Muscle of leg (tissue), 11 donors: ENCODE results near the gene BPHL. TPM values are rescaled to one million over a fixed set of nuclear protein-coding genes. Genes with fewer than 3 reads are reported as not detected.
"Not testable (repeated sequence)": the region's sequence is repeated elsewhere in the genome, so short reads cannot be mapped to it uniquely, and the experiment has no call there.

Experiments
- DNase-seq: peaks from one replicate; pipeline ENCODE4 v3.0.0; 2013
- H3K27ac ChIP-seq: one replicate; pipeline ENCODE4 v1.5.1; 2013; ENCODE audit warnings: mild to moderate bottlenecking, low read length, control low read depth
- H3K27me3 ChIP-seq: one replicate; pipeline ENCODE4 v1.6.1; 2013; ENCODE audit warnings: low read length; ENCODE audit not compliant: control insufficient read depth, insufficient read depth
- H3K36me3 ChIP-seq: one replicate; pipeline ENCODE4 v1.6.1; 2013; ENCODE audit warnings: low read length; ENCODE audit not compliant: control insufficient read depth, insufficient read depth
- H3K4me1 ChIP-seq: one replicate; pipeline ENCODE4 v1.6.1; 2013; ENCODE audit warnings: low read length; ENCODE audit not compliant: control insufficient read depth, insufficient read depth
- H3K4me3 ChIP-seq: one replicate; pipeline ENCODE4 v1.5.1; 2013; ENCODE audit warnings: low read length, control low read depth
- H3K9me3 ChIP-seq: replicated peaks from 2 replicates; pipeline ENCODE4 v1.6.1; 2013; ENCODE audit warnings: low read depth, low read length; ENCODE audit not compliant: control insufficient read depth
- WGBS: methylation state at CpG from one replicate; pipeline ENCODE4 v1.1.5; 2013; ENCODE audit warnings: missing lambda C conversion rate; ENCODE audit not compliant: insufficient coverage; 5-methylcytosine and 5-hydroxymethylcytosine counted together
- polyA plus RNA-seq, 8 donors: library from polyadenylated mRNA; unstranded; fragments of 120-200 nt; gene quantifications; one replicate each; pipeline versions ENCODE4 v1.2.1 to v1.2.3, GENCODE V29; 2013; ENCODE audit warnings: inconsistent platforms in 1 of 8, low replicate concordance in 1 of 8; ENCODE audit not compliant: insufficient read length in 8 of 8, insufficient read depth in 1 of 8
- total RNA-seq: library from RNA; stranded (reverse); fragments of 120-200 nt; gene quantifications from one replicate; pipeline ENCODE4 v1.2.4, GENCODE V29; 2013

Gene BPHL
- total and polyA plus RNA-seq, 9 donors: 29.7 to 43.0 (median 31.8) TPM

GRCh38 chr6:3147914-3148757, 29.6 kb downstream of the BPHL start:
- Histone ChIP-seq H3K27ac (no peak overlapping the region), H3K4me1 (peaks cover 17% of the 10 kb centered on the region), H3K9me3 (no peaks in the 10 kb centered on the region), H3K36me3 (peaks cover 45% of the 10 kb centered on the region), H3K4me3 (no peak overlapping the region), H3K27me3 (no peaks in the 10 kb centered on the region)
- DNase-seq: no peak
- 95% methylated on average over 3 of the region's 6 CpGs for WGBS

DNA sequence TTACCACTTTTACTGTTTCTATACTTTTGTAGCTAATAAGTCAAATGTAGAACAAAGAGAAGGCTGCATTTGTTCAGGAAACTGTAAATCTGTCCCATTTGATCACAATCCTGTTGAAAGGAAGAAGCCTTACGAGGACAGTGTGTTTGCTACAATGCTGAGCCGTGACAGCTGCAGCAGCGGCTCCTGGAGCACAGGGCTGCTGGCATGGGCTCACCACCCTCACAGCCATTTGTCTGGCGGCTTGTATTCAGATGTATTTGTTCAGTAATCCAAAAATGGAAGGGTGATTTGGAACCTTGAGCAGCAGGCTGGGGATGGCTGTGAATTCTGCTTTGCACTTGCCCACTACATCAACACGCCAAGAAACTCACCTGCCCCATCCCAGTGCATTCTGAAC, 33.2 kb downstream of the BPHL start:
- Histone ChIP-seq H3K27me3 (peaks cover under 1% of the 10 kb centered on the region), H3K36me3 (peaks cover 48% of the 10 kb centered on the region), H3K4me3 (no peak overlapping the region), H3K27ac (peak overlapping the region; percentile 72), H3K4me1 (peaks cover 17% of the 10 kb centered on the region), H3K9me3 (no peaks in the 10 kb centered on the region)
- DNase-seq: peak; percentile 72
- 63% methylated on average over 3 of the region's 5 CpGs for WGBS

- DNase-seq: no peak
- Histone ChIP-seq H3K27ac (no peak overlapping the region), H3K4me3 (no peak overlapping the region), H3K36me3 (peaks cover 39% of the 10 kb centered on the region), H3K9me3 (no peaks in the 10 kb centered on the region), H3K27me3 (peaks cover 2% of the 10 kb centered on the region), H3K4me1 (peaks cover 17% of the 10 kb centered on the region)
- WGBS: 81% methylated on average over 3 of the region's 3 CpGs
These were observed 34.2 kb downstream of the BPHL start for GRCh38 chr6:3152689-3153088.

- H3K27ac ChIP-seq, DNase-seq, H3K9me3 ChIP-seq, H3K27me3 ChIP-seq, H3K4me3 ChIP-seq: not testable (repeated sequence)
- Histone ChIP-seq H3K36me3 (peaks cover 22% of the 10 kb centered on the region), H3K4me1 (peaks cover 22% of the 10 kb centered on the region)
- WGBS: 94% methylated on average over 4 of the region's 6 CpGs
These were observed 36.9 kb downstream of the BPHL start for GRCh38 chr6:3155416-3155815.

DNA sequence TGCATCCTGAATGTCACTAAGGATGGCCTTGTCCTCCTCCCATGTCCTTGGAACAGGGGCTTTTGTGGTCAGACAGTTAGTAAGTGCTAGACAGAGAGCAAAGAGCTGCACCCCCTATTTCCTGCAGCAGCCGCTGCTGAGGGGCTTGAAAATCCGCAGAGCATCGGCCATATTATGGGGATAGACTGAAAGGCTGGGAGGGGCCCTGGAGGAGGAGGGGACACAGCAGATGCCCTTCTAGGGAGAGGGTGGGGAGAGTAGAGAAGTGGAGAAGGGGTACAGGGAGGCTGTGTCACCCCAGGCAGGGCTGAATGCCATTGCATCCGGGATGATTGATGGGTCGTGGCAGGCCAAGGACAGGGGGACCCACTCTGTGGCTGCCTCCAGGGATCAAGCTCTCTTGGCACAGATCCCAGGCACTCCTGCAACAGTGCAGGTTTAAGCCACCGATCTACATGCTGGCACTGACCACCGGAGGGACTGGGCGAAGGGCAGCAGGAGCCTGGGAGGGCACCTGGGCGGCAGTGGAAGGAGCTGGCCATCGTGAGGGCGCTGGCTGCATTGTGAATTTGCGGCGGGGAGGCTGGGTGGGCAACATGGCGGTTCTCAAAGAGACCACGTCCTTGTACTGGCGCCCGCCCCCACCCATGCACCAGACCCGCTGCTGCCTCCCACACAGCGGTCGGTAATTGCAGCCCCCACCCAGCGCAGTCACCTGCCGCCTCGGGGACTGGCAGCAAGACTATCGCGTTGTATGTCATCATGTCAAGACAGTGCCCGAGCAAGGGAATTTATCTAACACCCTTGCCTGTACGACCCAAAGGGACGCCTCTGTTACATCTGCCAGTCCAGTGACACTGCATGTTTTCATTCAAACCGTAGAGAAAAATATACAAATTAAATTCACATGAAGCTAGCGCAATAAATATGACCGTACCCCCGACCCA, 37.9 kb downstream of the BPHL start:
- H3K4me1 ChIP-seq: peaks cover 15% of the 10 kb centered on the region
- peaks cover 18% of the 10 kb centered on the region for H3K36me3 ChIP-seq
- H3K27me3 ChIP-seq, H3K9me3 ChIP-seq: not testable (repeated sequence)
- WGBS: 3% methylated on average over 20 of the region's 32 CpGs
- H3K4me3 ChIP-seq: peak overlapping the region; percentile 74
- peak overlapping the region; percentile 21 for H3K27ac ChIP-seq
- DNase-seq: peak; percentile 46

DNA sequence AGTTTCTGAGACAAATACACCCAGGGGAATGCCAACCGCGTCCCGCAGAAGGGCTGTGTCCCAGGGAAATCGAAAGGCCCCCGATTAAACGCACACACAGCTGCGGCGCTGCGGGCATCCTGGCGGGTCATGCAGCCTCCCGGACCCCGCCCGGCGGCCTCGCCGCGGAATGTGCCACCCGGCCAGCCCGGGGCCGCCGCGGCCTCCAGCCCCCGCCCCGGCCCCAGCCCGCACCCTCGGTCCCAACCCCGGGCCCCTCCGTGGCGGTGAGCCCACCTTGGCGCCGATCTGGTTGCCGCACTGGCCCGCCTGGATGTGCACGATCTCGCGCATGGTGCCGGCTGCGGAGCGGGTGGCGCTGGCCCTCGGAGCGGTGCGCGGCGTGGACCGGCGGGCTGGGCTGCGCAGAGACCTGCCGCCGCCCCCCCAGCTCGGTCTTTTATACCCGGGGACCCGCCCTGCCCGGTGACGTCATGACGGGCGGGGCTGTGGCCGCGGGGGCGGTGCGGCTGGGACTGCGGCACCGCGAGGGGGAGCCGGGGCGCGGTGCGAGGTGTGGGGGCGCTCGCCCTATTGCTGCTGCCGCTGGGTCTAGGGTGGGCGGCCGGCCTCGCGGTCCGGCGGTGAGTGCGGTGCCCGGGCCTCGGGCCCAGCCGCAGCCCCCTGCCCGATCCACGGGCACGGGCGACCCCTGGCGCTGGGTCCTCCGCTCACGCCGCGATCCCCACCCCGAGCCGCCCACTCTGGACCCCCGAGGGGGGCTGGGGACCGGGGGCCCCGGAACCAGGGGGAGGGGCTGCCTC, 38.8 kb downstream of the BPHL start, which contains the start of gene TUBB2A:
Gene TUBB2A (minus strand): TSS at position 414 of the 803 bp plus-strand sequence. CDS start 81 bp downstream, at position 333.
- H3K4me3 ChIP-seq: peak within 1 kb of the TSS; percentile 74
- under 1% methylated on average over 92 of the region's 95 CpGs for WGBS
- peak within 1 kb of the TSS; percentile 84 for H3K27ac ChIP-seq
- peaks cover 17% of the 10 kb centered on the region for H3K36me3 ChIP-seq
- peak; percentile 93 for DNase-seq
- peaks cover 11% of the 10 kb centered on the region for H3K4me1 ChIP-seq
- peaks cover 2% of the 10 kb centered on the region for H3K27me3 ChIP-seq
- no peaks in the 10 kb centered on the region for H3K9me3 ChIP-seq

DNA sequence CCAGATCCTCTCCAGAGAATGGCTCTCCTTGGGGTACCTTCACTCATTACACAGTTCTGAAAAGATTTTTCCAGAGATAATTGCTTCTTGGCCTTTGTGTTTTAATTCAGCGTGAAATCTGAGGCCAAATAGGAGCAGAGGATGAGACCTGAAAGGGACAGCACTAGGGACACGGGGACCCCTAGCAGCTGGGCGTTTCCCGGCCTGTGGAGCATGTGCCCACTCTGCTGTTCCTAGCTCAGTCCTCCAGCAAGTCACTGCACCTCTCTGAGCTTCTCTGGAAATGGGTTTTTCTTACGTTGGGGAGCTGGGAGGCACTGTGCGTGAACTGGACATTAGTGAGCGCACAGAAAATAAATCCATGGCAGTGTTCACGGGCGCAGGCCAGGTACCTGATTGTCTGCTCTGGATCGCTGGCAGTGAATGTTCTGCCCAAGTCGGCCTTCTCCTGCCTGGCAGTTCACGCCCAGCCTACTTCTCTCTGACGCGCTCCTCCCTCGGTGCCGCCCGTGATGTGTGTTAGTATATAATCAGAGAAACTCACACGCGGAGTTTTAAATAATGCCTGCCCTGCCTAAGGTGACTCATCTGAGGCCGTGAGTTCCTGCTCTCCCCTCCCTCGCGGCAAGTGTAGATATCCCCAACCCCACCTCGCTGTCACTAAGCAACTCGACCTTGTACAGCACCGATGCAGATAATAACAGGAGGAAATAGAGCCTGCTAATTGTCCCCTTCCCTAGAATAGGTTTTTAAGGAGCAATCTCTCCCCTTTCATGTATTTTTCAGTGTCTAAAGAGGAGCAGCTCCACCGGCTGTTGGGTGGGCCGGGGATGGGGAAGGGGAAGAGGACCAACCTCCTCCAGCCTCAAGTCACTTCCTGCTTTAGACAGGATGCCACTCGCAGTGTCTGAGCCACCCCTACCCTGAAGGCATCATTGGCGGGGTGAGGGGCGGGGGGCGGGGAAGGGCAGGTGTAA, 41.6 kb downstream of the BPHL start:
- DNase-seq: no peak
- peaks cover 2% of the 10 kb centered on the region for H3K27me3 ChIP-seq
- peaks cover 6% of the 10 kb centered on the region for H3K36me3 ChIP-seq
- H3K4me3 ChIP-seq: no peak overlapping the region
- no peak overlapping the region for H3K27ac ChIP-seq
- 76% methylated on average over 9 of the region's 31 CpGs for WGBS
- peaks cover 9% of the 10 kb centered on the region for H3K4me1 ChIP-seq
- no peaks in the 10 kb centered on the region for H3K9me3 ChIP-seq

DNA sequence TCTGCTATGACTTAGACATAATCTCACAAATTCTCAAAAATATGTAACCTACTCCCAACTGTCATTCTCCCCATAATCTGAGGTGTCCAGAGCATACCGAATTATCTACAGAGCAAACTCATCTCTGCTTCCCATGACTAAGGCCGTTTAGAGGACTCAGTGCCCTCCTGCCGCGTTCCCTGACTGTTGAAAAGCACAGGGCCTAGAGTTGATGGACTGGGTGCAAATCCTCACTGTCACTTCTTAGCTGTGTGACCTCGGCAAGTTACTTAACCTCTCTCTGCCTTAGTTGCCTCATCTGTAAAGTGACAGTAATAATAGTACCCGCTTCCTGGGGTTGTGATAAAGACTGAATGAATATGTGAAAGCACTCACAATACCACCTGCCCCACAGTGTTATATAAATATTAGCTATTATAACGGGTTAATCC, 43.6 kb downstream of the BPHL start:
- H3K27ac ChIP-seq: no peak overlapping the region
- 54% methylated on average over 4 of the region's 7 CpGs for WGBS

More for the DNA sequence above, 43.6 kb downstream of the BPHL start:
- no peak for DNase-seq
- Histone ChIP-seq H3K4me3 (peak overlapping the region; percentile 85), H3K9me3 (no peaks in the 10 kb centered on the region), H3K27me3 (no peaks in the 10 kb centered on the region), H3K36me3 (no peaks in the 10 kb centered on the region), H3K4me1 (peaks cover 9% of the 10 kb centered on the region)
